Rectal smooth muscle tissue (tissue), 1 donor: ENCODE data around the gene DMBT1.

Experiments
- H3K27ac ChIP-seq: one replicate; pipeline ENCODE4 v1.7.0; 2013; ENCODE audit warnings: low read depth, low read length, inconsistent platforms
- H3K27me3 ChIP-seq: one replicate; pipeline ENCODE4 v1.7.0; 2013; ENCODE audit warnings: low read length; ENCODE audit not compliant: control insufficient read depth, insufficient read depth
- H3K36me3 ChIP-seq: one replicate; pipeline ENCODE4 v1.7.0; 2013; ENCODE audit warnings: low read length; ENCODE audit not compliant: control insufficient read depth, insufficient read depth
- H3K4me1 ChIP-seq: one replicate; pipeline ENCODE4 v1.7.0; 2013; ENCODE audit warnings: low read length; ENCODE audit not compliant: control insufficient read depth, insufficient read depth
- H3K4me3 ChIP-seq: one replicate; pipeline ENCODE4 v1.7.0; 2013; ENCODE audit warnings: low read length
- H3K9ac ChIP-seq: one replicate; pipeline ENCODE4 v1.7.0; 2013; ENCODE audit warnings: low read length

Gene DMBT1

DNA sequence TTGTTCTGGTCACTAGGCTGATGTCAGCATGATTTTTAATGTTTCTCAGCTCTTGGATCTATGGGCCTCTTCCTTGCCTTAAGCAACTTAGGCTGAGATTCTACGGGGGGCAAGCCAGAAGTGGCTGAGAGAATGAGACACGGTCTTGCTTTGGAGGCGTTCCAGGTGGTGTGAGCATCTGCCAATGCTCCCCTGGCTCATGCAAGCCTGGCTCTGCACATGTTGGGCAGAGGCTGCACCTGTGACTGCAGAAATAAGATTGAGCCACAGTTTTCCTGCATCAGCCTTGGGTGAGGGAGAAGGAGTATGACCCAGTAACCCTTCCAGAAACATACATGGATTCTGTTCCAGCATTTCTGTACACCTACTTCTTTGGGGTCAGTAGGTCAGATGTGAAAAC is 97.2 kb downstream of the DMBT1 start:
- Histone ChIP-seq H3K27ac (no peak overlapping the region), H3K4me1 (peaks cover 12% of the 10 kb centered on the region), H3K36me3 (no peaks in the 10 kb centered on the region), H3K27me3 (no peaks in the 10 kb centered on the region), H3K4me3 (no peak overlapping the region), H3K9ac (no peak overlapping the region)

DNA sequence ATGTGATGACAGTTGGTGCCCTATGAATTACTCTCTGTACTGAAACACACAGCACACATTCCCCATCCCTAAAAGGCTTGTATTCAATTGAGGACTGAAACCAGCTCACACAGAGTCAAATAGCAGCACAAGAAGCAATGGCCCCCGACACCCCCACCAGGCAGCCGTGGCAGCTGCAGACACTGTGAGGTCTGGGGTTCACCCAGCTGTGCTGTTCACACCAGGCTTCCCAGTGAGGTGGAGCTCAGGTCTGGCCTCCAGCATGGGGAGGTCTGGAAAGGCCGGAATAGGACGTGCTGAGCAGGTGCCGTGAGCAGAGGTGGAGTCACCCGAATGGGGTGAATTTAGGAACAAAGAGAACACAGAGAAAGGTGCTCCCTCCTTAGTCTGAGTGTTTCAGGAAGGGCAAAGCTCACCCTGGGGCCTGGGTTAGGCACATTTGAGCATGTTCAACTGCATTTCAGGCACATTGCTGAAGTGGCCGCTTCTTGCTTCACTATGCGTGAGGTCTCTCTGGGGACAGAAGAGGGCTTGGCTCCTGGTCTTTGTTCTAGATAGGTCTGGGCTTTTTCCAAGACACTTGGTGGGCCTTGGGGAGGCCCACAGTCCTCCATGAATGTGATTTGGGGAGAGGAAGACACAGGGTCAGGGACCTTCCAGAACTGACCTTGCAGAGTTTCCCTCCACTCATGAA is 97.9 kb downstream of the DMBT1 start:
- Histone ChIP-seq H3K4me3 (no peak overlapping the region), H3K4me1 (peaks cover 12% of the 10 kb centered on the region), H3K27me3 (no peaks in the 10 kb centered on the region), H3K9ac (no peak overlapping the region), H3K27ac (no peak overlapping the region), H3K36me3 (no peaks in the 10 kb centered on the region)

DNA sequence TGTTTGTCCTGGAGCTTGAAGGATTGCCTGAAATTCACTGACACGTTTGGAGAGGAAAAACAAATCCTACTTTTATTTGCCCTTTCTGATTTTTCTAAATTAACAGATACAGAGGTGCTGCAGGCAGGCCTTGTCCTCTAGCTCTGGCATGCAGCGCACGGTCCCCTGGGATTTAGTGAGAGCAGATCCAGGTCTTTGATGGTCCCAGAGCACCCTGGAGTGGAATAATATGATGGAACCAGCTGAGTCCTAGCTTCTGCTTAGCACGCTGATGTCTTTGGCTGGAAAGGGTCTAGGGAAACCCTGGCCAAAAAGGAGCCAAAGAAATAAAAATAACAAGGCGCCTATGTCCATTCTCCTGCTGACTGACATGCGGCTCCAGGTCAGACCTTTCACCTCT is 98.6 kb downstream of the DMBT1 start:
- Histone ChIP-seq H3K4me3 (no peak overlapping the region), H3K4me1 (peaks cover 12% of the 10 kb centered on the region), H3K27me3 (no peaks in the 10 kb centered on the region), H3K36me3 (no peaks in the 10 kb centered on the region), H3K27ac (no peak overlapping the region), H3K9ac (no peak overlapping the region)

DNA sequence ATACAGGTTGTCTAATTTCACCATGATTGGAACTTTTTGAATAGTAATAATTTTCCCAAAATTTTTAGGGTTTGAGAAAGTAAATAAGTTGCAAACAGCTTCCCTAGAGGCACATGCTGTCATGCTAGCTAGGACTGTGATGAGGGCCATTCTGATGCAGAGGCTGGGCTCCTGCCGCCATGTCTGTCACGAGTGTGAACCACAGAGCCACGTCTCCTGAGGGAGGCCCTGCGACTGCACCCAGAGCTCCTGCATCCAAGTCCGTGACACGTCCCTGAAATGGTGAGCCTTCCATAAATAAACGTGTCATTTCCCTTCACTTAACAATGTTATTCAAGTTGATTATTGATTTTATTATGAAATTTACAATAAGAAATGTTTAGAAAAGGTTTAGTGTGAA is 99.1 kb downstream of the DMBT1 start:
- Histone ChIP-seq H3K9ac (no peak overlapping the region), H3K4me3 (no peak overlapping the region), H3K27ac (no peak overlapping the region), H3K4me1 (peaks cover 12% of the 10 kb centered on the region), H3K27me3 (no peaks in the 10 kb centered on the region), H3K36me3 (no peaks in the 10 kb centered on the region)

DNA sequence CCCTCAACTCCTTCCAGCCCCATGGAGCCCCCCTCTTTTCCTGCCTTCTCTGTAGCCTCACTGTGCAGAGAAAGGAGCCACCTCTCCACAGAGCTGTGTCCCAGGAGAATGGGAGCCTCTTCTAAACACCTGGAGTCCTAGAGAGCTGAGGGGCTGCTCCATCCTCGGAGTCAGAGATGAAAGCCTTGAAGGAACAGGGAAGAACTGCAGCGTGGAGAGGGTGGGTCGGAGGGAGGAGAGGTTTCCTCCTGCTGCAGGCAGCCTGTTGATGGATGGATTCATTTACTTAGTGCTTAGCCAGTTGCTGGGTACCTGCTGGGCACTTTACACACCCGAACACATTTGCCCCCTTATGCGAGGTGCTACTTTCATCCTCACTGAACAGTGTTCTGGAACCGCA is 100.1 kb downstream of the DMBT1 start:
- peaks cover 12% of the 10 kb centered on the region for H3K4me1 ChIP-seq
- H3K9ac ChIP-seq = no peak overlapping the region
- H3K36me3 ChIP-seq = no peaks in the 10 kb centered on the region
- H3K27ac ChIP-seq = no peak overlapping the region
- H3K27me3 ChIP-seq = no peaks in the 10 kb centered on the region
- no peak overlapping the region for H3K4me3 ChIP-seq

DNA sequence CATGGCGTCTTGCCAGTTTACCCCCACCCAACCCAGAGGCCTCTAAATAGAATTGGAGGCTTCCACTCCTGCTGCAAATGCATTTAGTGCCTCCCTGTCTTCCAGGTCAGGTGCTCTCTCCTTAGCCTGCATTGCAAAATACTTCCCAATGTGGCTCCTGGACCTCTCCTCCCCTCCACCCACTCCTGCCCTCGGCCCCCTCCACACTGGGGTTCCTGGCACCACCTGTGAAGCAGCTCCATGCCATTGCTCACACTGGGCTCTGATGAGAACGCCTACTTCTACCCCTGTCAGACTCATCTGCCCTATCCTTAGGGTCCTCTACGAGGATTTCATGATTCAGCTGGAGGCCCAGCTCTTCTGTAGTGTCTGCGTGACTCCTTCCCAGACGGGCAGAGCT is 101.7 kb downstream of the DMBT1 start:
- H3K27ac ChIP-seq = no peak overlapping the region
- H3K4me3 ChIP-seq = no peak overlapping the region
- H3K27me3 ChIP-seq = no peaks in the 10 kb centered on the region
- H3K36me3 ChIP-seq = no peaks in the 10 kb centered on the region
- no peak overlapping the region for H3K9ac ChIP-seq
- peaks cover 5% of the 10 kb centered on the region for H3K4me1 ChIP-seq

DNA sequence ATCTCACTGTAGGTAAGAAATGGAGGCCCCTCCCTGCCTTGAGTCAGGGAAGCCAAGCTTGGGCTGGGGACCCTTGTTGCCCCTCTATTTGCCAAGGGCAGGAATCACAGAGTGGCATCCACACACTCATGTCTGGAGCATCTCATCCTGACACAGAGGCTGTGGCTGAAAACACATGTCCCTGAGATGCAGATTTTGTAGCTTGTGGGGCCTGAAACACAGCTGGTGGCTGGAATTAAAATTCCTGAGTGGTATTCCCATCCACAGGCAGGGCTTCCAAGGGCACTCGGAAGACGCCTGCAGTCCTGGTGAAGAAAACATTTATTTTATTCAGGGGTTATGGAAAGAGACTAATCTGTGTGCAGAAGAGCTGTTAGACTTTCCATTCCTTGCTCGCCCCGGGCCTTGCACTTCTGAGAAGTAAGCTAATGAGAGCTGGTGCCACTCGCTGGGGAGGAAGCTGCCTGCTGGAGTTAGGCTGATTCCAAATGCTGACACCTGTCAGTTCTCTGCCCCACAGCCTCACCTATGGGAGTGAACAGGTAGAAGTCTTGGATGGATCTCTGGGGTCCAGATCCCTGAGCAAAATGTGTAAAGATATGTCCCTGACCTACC is 103.1 kb downstream of the DMBT1 start:
- no peak overlapping the region for H3K27ac ChIP-seq
- no peaks in the 10 kb centered on the region for H3K4me1 ChIP-seq
- H3K27me3 ChIP-seq = no peaks in the 10 kb centered on the region
- no peak overlapping the region for H3K4me3 ChIP-seq
- H3K36me3 ChIP-seq = no peaks in the 10 kb centered on the region
- H3K9ac ChIP-seq = no peak overlapping the region

DNA sequence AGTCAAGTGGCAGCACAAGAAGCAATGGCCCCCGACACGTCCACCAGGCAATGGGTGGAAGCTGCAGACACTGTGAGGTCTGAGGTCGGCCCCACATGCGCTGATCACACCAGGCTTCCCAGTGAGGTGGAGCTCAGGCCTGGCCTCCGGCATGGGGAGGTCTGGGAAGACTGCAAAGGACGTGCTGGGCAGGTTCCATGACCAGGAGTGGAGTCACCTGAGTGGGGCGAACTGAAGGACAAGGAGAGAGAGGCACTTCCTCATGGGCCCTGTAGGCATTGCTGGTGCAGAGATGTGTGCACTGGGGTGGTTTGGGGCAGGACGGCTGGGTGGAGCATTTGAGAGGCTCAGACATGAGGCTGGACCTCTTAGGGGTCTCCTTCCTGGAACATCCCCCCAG is 103.9 kb downstream of the DMBT1 start:
- Histone ChIP-seq H3K4me3 (no peak overlapping the region), H3K27ac (no peak overlapping the region), H3K36me3 (no peaks in the 10 kb centered on the region), H3K9ac (no peak overlapping the region), H3K4me1 (no peaks in the 10 kb centered on the region), H3K27me3 (no peaks in the 10 kb centered on the region)

DNA sequence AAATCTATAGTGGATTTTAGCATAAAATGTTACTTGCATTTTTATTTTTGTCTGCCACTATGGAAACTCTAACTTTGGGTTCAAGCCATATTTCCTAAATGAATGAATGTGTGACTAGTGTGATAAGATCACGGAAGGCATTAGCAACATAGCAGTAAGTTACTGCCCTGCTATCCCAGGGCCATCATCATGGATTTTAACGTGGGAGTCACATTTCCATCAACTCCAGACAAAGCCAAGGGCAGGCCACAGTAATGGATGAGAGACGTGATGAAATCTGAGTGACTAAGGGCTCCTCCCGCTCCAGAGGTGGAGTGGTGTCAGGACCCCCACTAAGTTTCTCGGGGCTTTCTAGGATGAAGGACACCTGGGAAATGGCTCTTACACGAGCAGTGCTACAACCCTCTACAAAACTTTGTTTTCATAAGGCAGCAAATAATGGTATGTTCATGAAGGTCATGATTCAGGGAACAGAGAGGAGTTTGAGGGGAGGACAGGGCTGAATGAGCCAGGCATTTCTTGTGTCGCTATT is 104.8 kb downstream of the DMBT1 start:
- H3K4me1 ChIP-seq = no peaks in the 10 kb centered on the region
- H3K27ac ChIP-seq = no peak overlapping the region
- H3K4me3 ChIP-seq = no peak overlapping the region
- H3K27me3 ChIP-seq = no peaks in the 10 kb centered on the region
- H3K36me3 ChIP-seq = no peaks in the 10 kb centered on the region
- H3K9ac ChIP-seq = no peak overlapping the region

DNA sequence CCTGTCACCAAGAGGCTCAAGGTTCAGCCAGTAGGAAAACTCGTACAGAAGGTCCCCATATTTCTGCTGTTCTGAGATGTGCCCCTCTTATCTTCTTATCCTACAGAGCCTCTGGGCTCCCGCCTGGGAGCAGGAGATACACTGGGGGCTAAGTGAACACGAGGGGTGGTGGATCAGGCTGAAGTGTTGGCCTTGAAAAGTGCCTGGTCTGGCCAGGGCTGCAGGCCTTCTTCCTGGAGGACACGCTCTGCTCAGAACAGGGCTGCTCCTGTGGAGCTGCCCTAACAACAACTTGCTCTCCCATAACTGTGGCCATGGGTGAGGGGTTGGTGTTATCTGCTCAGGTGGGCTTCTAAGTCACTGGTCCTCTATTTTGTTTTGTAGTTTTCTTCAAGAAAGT is 105.4 kb downstream of the DMBT1 start:
- Histone ChIP-seq H3K4me1 (no peaks in the 10 kb centered on the region), H3K36me3 (no peaks in the 10 kb centered on the region), H3K9ac (no peak overlapping the region), H3K27ac (no peak overlapping the region), H3K27me3 (no peaks in the 10 kb centered on the region), H3K4me3 (no peak overlapping the region)

DNA sequence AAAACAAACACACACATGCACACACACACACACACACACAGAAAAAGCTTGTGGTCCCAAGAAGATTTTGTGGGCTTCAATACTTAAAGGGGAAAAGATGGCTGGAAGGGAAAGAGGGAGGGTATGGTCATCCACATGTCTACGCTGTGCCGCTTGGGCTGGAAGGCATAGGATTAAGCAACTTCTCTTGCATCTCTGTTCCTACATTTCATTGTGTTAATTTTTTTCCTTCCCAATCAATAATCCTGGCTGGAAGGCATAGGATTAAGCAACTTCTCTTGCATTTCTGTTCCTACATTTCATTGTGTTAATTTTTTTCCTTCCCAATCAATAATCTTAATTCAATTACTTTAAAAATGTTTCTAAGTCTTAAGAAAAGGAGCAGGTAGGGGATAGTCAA is 108.5 kb downstream of the DMBT1 start:
- no peak overlapping the region for H3K27ac ChIP-seq
- no peaks in the 10 kb centered on the region for H3K36me3 ChIP-seq

DNA sequence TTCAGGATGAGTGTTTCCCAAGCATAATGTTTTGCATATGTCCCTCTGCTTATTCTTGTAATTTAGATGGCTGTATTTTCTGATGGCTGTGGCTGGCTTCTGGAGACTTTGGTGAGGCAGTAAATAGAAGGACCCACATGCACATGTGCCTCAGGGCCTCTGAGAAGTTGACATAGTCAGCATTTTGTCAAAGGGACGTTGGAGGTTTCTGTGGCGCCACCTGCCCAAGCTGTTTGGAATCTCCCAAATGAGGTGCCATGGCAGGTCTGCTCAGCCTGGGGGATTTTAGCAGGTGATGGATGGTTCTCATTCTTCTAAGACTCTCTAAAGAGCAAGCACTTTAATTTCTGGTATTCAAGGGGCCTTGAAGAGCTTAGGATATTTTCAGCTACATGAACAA is 109.3 kb downstream of the DMBT1 start:
- Histone ChIP-seq H3K27ac (no peak overlapping the region), H3K27me3 (no peaks in the 10 kb centered on the region), H3K9ac (no peak overlapping the region), H3K4me1 (no peaks in the 10 kb centered on the region), H3K36me3 (no peaks in the 10 kb centered on the region), H3K4me3 (no peak overlapping the region)

More for the DNA sequence above, 108.5 kb downstream of the DMBT1 start:
- H3K4me1 ChIP-seq = no peaks in the 10 kb centered on the region
- no peaks in the 10 kb centered on the region for H3K27me3 ChIP-seq
- no peak overlapping the region for H3K9ac ChIP-seq
- H3K4me3 ChIP-seq = no peak overlapping the region

DNA sequence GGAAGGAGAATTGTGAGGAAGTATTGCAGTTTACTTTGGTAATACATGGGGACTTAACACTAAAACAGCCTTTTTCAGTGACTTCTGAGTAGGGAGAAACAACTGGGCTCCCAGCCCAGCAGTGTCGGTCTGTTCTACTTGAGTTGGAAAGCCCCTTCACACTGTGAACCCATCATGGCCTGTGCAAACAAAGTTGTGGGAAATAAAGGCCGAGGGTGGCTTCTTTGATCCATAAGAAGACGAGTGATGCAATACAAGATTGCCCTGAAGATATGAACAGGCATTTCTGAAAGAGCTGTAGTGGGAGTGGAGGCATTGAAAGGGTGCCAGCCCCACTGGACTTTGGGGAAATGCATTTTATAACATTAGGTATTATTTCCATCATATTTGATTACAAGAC is 110.8 kb downstream of the DMBT1 start:
- H3K27ac ChIP-seq = no peak overlapping the region
- H3K36me3 ChIP-seq = no peaks in the 10 kb centered on the region
- no peak overlapping the region for H3K4me3 ChIP-seq
- no peak overlapping the region for H3K9ac ChIP-seq
- no peaks in the 10 kb centered on the region for H3K4me1 ChIP-seq
- no peaks in the 10 kb centered on the region for H3K27me3 ChIP-seq
